ENCODE data around the gene SPOCK1.

- TF ChIP-seq POLR2A (IDR thresholded peaks at IDR 0.05) (no peak), CTCF (IDR thresholded peaks at IDR 0.05) (no peak)
These were observed 571.6 kb downstream of the SPOCK1 start for GRCh38 chr5:136927571-136927970.

Measured in Peyer's patch (tissue), 4 donors.